Gastrocnemius medialis (tissue), 4 donors: Measurements from ENCODE around the gene RSPH6A.

Experiments used
- POLR2A ChIP-seq, 2 donors: fragments of 450-650 bp; IDR thresholded peaks; one replicate each; pipeline ENCODE4 v1.6.1; 2017; ENCODE audit warnings: antibody characterized with exemption in 2 of 2, mild to moderate bottlenecking in 2 of 2, moderate library complexity in 2 of 2
- TF ChIP-seq, protein P1 (sequence below), 5 experiments: fragments of 450-650 bp in 3 of 5; fragments of 200-600 bp in 2 of 5; sonication (generic) in 2 of 5; IDR thresholded peaks in 4 of 5; conservative IDR thresholded peaks in 1 of 5; 1 replicate in 4 of 5; 2 replicates in 1 of 5; pipeline ENCODE4 v1.5.1; 2016 to 2019; ENCODE audit warnings: antibody characterized with exemption in 5 of 5, mild to moderate bottlenecking in 3 of 5, moderate library complexity in 3 of 5

DNA sequence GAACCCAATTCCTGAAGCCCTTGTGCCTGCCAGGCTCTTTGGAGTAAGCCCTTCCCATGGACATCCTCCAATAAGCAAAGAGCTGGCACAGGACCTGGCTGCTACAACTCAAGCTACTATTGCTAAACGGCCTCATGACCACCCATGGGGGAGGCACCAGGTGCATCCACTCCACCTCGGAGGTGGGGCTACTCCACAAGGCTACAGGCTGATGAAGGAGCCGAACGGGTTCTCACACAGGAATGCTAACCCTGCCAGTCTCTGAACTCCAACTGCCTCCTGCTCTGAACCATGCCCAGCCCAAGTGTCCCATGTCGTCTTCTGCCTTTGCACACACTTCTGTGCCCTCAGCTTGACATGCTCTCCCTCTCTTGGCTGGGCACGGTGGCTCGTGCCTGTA is 37.9 kb upstream of the RSPH6A start:
- TF ChIP-seq, protein P1, sequence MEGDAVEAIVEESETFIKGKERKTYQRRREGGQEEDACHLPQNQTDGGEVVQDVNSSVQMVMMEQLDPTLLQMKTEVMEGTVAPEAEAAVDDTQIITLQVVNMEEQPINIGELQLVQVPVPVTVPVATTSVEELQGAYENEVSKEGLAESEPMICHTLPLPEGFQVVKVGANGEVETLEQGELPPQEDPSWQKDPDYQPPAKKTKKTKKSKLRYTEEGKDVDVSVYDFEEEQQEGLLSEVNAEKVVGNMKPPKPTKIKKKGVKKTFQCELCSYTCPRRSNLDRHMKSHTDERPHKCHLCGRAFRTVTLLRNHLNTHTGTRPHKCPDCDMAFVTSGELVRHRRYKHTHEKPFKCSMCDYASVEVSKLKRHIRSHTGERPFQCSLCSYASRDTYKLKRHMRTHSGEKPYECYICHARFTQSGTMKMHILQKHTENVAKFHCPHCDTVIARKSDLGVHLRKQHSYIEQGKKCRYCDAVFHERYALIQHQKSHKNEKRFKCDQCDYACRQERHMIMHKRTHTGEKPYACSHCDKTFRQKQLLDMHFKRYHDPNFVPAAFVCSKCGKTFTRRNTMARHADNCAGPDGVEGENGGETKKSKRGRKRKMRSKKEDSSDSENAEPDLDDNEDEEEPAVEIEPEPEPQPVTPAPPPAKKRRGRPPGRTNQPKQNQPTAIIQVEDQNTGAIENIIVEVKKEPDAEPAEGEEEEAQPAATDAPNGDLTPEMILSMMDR (IDR thresholded peaks at IDR 0.05 in 4 of 5, conservative IDR thresholded peaks at IDR 0.05 in 1 of 5) = no peak
- no peak for TF ChIP-seq POLR2A (IDR thresholded peaks at IDR 0.05)
